Activated T-cell treated with anti-CD3 and anti-CD28 coated beads for 4 hours (primary cell): ENCODE results near the gene TPP2.

Experiments
- DNase-seq: peaks from one replicate; pipeline ENCODE4 v3.0.0-alpha.2; 2020

TPP2 gene

GRCh38 chr13:102696465-102696864 is 99.7 kb downstream of the TPP2 start:
- no peak for DNase-seq

- no peak for DNase-seq
These were observed 100.5 kb downstream of the TPP2 start for GRCh38 chr13:102697264-102697663.

- DNase-seq: no peak
These were observed 101.3 kb downstream of the TPP2 start for GRCh38 chr13:102697929-102698648.

- DNase-seq: no peak
These were observed 101.8 kb downstream of the TPP2 start for GRCh38 chr13:102698649-102698980.

GRCh38 chr13:102699504-102699903 is 102.7 kb downstream of the TPP2 start:
- no peak for DNase-seq

GRCh38 chr13:102700088-102701031 is 103.6 kb downstream of the TPP2 start:
- DNase-seq: no peak

GRCh38 chr13:102701331-102701730 is 104.5 kb downstream of the TPP2 start:
- no peak for DNase-seq

GRCh38 chr13:102702965-102703725 is 106.4 kb downstream of the TPP2 start:
- no peak for DNase-seq

- DNase-seq: no peak
These were observed 106.9 kb downstream of the TPP2 start for GRCh38 chr13:102703726-102704035.

- no peak for DNase-seq
These were observed 107.7 kb downstream of the TPP2 start for GRCh38 chr13:102704238-102705058.

GRCh38 chr13:102707467-102707866 is 110.7 kb downstream of the TPP2 start:
- no peak for DNase-seq

- no peak for DNase-seq
These were observed 111.4 kb downstream of the TPP2 start for GRCh38 chr13:102708211-102708610.

- DNase-seq: no peak
These were observed 112.2 kb downstream of the TPP2 start for GRCh38 chr13:102708991-102709390.

- no peak for DNase-seq
These were observed 112.8 kb downstream of the TPP2 start for GRCh38 chr13:102709536-102709935.

- no peak for DNase-seq
These were observed 113.5 kb downstream of the TPP2 start for GRCh38 chr13:102710261-102710679.

GRCh38 chr13:102715447-102715846 is 118.7 kb downstream of the TPP2 start:
- DNase-seq: no peak

GRCh38 chr13:102718746-102719145 is 122.0 kb downstream of the TPP2 start:
- DNase-seq: no peak

- DNase-seq: no peak
These were observed 125.0 kb downstream of the TPP2 start for GRCh38 chr13:102721800-102722231.

- DNase-seq: no peak
These were observed 128.1 kb downstream of the TPP2 start for GRCh38 chr13:102724923-102725322.

- DNase-seq: no peak
These were observed 129.6 kb downstream of the TPP2 start for GRCh38 chr13:102726430-102726829.
